ENCODE measurements around the gene SP8.

- TF ChIP-seq, protein P1, sequence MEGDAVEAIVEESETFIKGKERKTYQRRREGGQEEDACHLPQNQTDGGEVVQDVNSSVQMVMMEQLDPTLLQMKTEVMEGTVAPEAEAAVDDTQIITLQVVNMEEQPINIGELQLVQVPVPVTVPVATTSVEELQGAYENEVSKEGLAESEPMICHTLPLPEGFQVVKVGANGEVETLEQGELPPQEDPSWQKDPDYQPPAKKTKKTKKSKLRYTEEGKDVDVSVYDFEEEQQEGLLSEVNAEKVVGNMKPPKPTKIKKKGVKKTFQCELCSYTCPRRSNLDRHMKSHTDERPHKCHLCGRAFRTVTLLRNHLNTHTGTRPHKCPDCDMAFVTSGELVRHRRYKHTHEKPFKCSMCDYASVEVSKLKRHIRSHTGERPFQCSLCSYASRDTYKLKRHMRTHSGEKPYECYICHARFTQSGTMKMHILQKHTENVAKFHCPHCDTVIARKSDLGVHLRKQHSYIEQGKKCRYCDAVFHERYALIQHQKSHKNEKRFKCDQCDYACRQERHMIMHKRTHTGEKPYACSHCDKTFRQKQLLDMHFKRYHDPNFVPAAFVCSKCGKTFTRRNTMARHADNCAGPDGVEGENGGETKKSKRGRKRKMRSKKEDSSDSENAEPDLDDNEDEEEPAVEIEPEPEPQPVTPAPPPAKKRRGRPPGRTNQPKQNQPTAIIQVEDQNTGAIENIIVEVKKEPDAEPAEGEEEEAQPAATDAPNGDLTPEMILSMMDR (IDR thresholded peaks at IDR 0.05; ENCODE audit: low read depth, low read length) = no peak
- TF ChIP-seq POLR2A (IDR thresholded peaks at IDR 0.05; ENCODE audit: extremely low read depth, insufficient read length) = no peak
- no peak for TF ChIP-seq MYC (IDR thresholded peaks at IDR 0.05; ENCODE audit: low read depth, low read length)
- TF ChIP-seq, protein P2, sequence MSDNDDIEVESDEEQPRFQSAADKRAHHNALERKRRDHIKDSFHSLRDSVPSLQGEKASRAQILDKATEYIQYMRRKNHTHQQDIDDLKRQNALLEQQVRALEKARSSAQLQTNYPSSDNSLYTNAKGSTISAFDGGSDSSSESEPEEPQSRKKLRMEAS (IDR thresholded peaks at IDR 0.05; ENCODE audit: low read depth, low read length) = no peak
These were observed 1.2 kb upstream of the SP8 start for GRCh38 chr7:20787660-20788419.

All from NB4 (cell line).